B cell (primary cell): Measurements from ENCODE around the gene MAP3K14. TPM values are rescaled to one million over a fixed set of nuclear protein-coding genes. Genes with fewer than 3 reads are reported as not detected.

Experiments used
- ATAC-seq: fragments of 200-7000 bp; cut with Tn5 transposase; one replicate; pipeline ENCODE4 v1.10.0; 2021; ENCODE audit warnings: low read depth, mild to moderate bottlenecking, moderate number of reproducible peaks, moderate library complexity
- CTCF ChIA-PET: fragments of 350-600 bp; sonication (Branson Sonifier 250); formaldehyde crosslinking; loops from one replicate; lab custom pipeline; 2021; ENCODE audit warnings: antibody characterized with exemption, inconsistent platforms; lab: Charles Lee
- POLR2A ChIA-PET: fragments of 350-600 bp; sonication (Branson Sonifier 250); formaldehyde crosslinking; loops from one replicate; lab custom pipeline; 2021; ENCODE audit warnings: antibody characterized with exemption; lab: Charles Lee
- DNase-seq: peaks from one replicate; pipeline ENCODE4 v3.0.0; 2013
- H2AFZ ChIP-seq: 2 replicates; pipeline ENCODE4 v1.6.1; 2012; ENCODE audit warnings: mild to moderate bottlenecking, low read depth, low read length; ENCODE audit not compliant: insufficient read depth, poor library complexity, severe bottlenecking
- H3K27ac ChIP-seq, 2 donors: 1 replicate in 1 of 2; 2 replicates in 1 of 2; pipeline ENCODE4 v1.5.1; 2012 to 2013; ENCODE audit warnings: low read length in 2 of 2, mild to moderate bottlenecking in 2 of 2, moderate library complexity in 1 of 2
- H3K27me3 ChIP-seq, 4 experiments: fragments of 200-600 bp in 1 of 4; sonication (generic) in 1 of 4; replicated peaks in 1 of 4; 1 replicate in 2 of 4; 2 replicates in 2 of 4; pipeline versions ENCODE4 v1.6.1 to v1.7.0; 2013 to 2016; ENCODE audit warnings: low read length in 3 of 4, mild to moderate bottlenecking in 2 of 4, mixed read lengths in 1 of 4, moderate library complexity in 1 of 4; ENCODE audit not compliant: insufficient read depth in 4 of 4, control insufficient read depth in 3 of 4; ENCODE audit errors: control extremely low read depth in 1 of 4
- H3K36me3 ChIP-seq, 2 experiments: replicated peaks in 1 of 2; 1 replicate in 1 of 2; 2 replicates in 1 of 2; pipeline versions ENCODE4 v1.6.1 to v1.7.1; 2013; ENCODE audit warnings: low read length in 1 of 2; ENCODE audit not compliant: insufficient read depth in 2 of 2, control insufficient read depth in 1 of 2; ENCODE audit errors: control extremely low read depth in 1 of 2, extremely low read depth in 1 of 2
- H3K4me1 ChIP-seq, 2 donors: fragments of 200-600 bp in 1 of 2; sonication (generic) in 1 of 2; 1 replicate in 1 of 2; 2 replicates in 1 of 2; pipeline versions ENCODE4 v1.5.1 to v1.6.1; 2013 to 2017; ENCODE audit warnings: low read length in 2 of 2; ENCODE audit not compliant: control insufficient read depth in 2 of 2, insufficient read depth in 2 of 2
- H3K4me2 ChIP-seq: replicated peaks from 2 replicates; pipeline ENCODE3; 2012; ENCODE audit warnings: mild to moderate bottlenecking, low read depth, low read length; ENCODE audit not compliant: poor library complexity, severe bottlenecking
- H3K4me3 ChIP-seq, 5 experiments: fragments of 200-600 bp in 1 of 5; sonication (generic) in 1 of 5; 1 replicate in 3 of 5; 2 replicates in 2 of 5; pipeline versions ENCODE4 v1.5.1 to v1.7.0; 2011 to 2016; ENCODE audit warnings: low read length in 4 of 5, mild to moderate bottlenecking in 4 of 5, low read depth in 2 of 5, control low read depth in 1 of 5, moderate library complexity in 1 of 5; ENCODE audit not compliant: insufficient read depth in 1 of 5; ENCODE audit errors: control extremely low read depth in 1 of 5, extremely low read depth in 1 of 5
- H3K79me2 ChIP-seq: fragments of 200-600 bp; sonication (generic); one replicate; pipeline ENCODE4 v1.6.0; 2016; ENCODE audit warnings: low read length; ENCODE audit not compliant: control insufficient read depth, insufficient read depth
- H3K9ac ChIP-seq: fragments of 200-600 bp; sonication (generic); 2 replicates; pipeline ENCODE4 v1.6.1; 2017; ENCODE audit warnings: mild to moderate bottlenecking, low read length, moderate library complexity
- H3K9me3 ChIP-seq, 3 donors: one replicate each; pipeline versions ENCODE4 v1.6.1 to v1.7.1; 2013; ENCODE audit warnings: low read length in 2 of 3; ENCODE audit not compliant: control insufficient read depth in 2 of 3, insufficient read depth in 1 of 3; ENCODE audit errors: control extremely low read depth in 1 of 3
- H4K20me1 ChIP-seq: 2 replicates; pipeline ENCODE4 v1.6.0; 2012; ENCODE audit warnings: mild to moderate bottlenecking, low read length; ENCODE audit not compliant: insufficient read depth, control insufficient read depth, poor library complexity, severe bottlenecking
- H3K27ac Mint-ChIP-seq: one replicate; pipeline ENCODE4 v1.8.0; 2021; ENCODE audit warnings: mixed read lengths
- H3K27me3 Mint-ChIP-seq: one replicate; pipeline ENCODE4 v1.8.0; 2021; ENCODE audit warnings: mixed read lengths
- H3K4me1 Mint-ChIP-seq: one replicate; pipeline ENCODE4 v1.8.0; 2021; ENCODE audit warnings: mixed read lengths
- H3K4me3 Mint-ChIP-seq: one replicate; pipeline ENCODE4 v1.8.0; 2021; ENCODE audit warnings: mixed read lengths
- H3K9me3 Mint-ChIP-seq: one replicate; pipeline ENCODE4 v1.8.0; 2022; ENCODE audit warnings: mixed read lengths; ENCODE audit not compliant: insufficient read depth
- EZH2 ChIP-seq: IDR thresholded peaks from 2 replicates; pipeline ENCODE4 v1.6.1; 2012; ENCODE audit warnings: borderline replicate concordance, low read depth, mild to moderate bottlenecking, moderate library complexity, low read length; ENCODE audit not compliant: insufficient read depth, poor library complexity, severe bottlenecking
- WGBS: methylation state at CpG from one replicate; pipeline ENCODE4 v1.1.5; 2013; ENCODE audit warnings: missing lambda C conversion rate; ENCODE audit not compliant: insufficient coverage; 5-methylcytosine and 5-hydroxymethylcytosine counted together
- intact Hi-C: fragments of 100-400 bp; cut with micrococcal nuclease; formaldehyde crosslinking; loops from one replicate; pipeline ENCODE4 v1.10.0; 2022
- polyA plus RNA-seq: library from polyadenylated mRNA; depleted of rRNA; stranded (reverse); fragments of >200 nt; gene quantifications from 2 replicates; pipeline ENCODE4 v1.2.3, GENCODE V29; 2012
- total RNA-seq, 2 donors: library from RNA; stranded (reverse); fragments of 120-200 nt in 1 of 2; gene quantifications; 1 replicate in 1 of 2; 2 replicates in 1 of 2; pipeline versions ENCODE4 v1.2.3 to v1.2.4, GENCODE V29; 2013 to 2022
- TF ChIP-seq, protein P1 (sequence below): fragments of 200-600 bp; IDR thresholded peaks from one replicate; pipeline ENCODE4 v1.8.0; 2022; ENCODE audit warnings: antibody characterized with exemption, mild to moderate bottlenecking

MAP3K14 gene
- total and polyA plus RNA-seq, 2 donors (not counting 1 experiment from before 2014, with no cell fraction given): 66.1 to 84.1 TPM

- Histone ChIP-seq H4K20me1 (peaks cover 54% of the 10 kb centered on the region), H3K27ac (peak overlapping the region; percentile 82 to 92), H3K4me3 (peak overlapping the region in 4 of 5 experiments; percentile 73 to 81 (median 80)), H3K27me3 (no peaks in the 10 kb centered on the region), H3K9ac (peak overlapping the region; percentile 89), H2AFZ (no peak overlapping the region), H3K79me2 (peaks cover 20% of the 10 kb centered on the region), H3K4me2 (peak overlapping the region; percentile 86), H3K36me3 (peaks cover 0 to 69% of the 10 kb centered on the region in 2 experiments), H3K4me1 (peaks cover 20 to 22% of the 10 kb centered on the region in 2 donors), H3K9me3 (no peaks in the 10 kb centered on the region)
- ChIA-PET POLR2A (interaction anchor here (0.7 to 4.6 kb wide), 7 partner anchors 12 to 134 kb away, joined by 3 to 39 read pairs (median 16); partner anchors contain the start of genes FMNL1 and SPATA32), CTCF (interaction anchor here (1.1 to 24.6 kb wide), 9 partner anchors 11 to 139 kb away, joined by 3 to 737 read pairs (median 11); partner anchors contain the start of genes ACBD4 and FMNL1)
- ATAC-seq: no peak
- intact Hi-C loops: loop anchor here (1.0 to 2.0 kb wide), 6 partner anchors 15 to 99 kb away; partner anchors contain the start of genes HEXIM1, MAP3K14 and SPATA32
- H3K4me3 Mint-ChIP-seq: peak overlapping the region; percentile 92
- DNase-seq: no peak
- TF ChIP-seq EZH2: no peak
- TF ChIP-seq, protein P1, sequence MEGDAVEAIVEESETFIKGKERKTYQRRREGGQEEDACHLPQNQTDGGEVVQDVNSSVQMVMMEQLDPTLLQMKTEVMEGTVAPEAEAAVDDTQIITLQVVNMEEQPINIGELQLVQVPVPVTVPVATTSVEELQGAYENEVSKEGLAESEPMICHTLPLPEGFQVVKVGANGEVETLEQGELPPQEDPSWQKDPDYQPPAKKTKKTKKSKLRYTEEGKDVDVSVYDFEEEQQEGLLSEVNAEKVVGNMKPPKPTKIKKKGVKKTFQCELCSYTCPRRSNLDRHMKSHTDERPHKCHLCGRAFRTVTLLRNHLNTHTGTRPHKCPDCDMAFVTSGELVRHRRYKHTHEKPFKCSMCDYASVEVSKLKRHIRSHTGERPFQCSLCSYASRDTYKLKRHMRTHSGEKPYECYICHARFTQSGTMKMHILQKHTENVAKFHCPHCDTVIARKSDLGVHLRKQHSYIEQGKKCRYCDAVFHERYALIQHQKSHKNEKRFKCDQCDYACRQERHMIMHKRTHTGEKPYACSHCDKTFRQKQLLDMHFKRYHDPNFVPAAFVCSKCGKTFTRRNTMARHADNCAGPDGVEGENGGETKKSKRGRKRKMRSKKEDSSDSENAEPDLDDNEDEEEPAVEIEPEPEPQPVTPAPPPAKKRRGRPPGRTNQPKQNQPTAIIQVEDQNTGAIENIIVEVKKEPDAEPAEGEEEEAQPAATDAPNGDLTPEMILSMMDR: peak; percentile 30
- H3K9me3 Mint-ChIP-seq: no peaks in the 10 kb centered on the region
- H3K27ac Mint-ChIP-seq: peak overlapping the region; percentile 96
- no peaks in the 10 kb centered on the region for H3K27me3 Mint-ChIP-seq
- peaks cover 35% of the 10 kb centered on the region for H3K4me1 Mint-ChIP-seq
- WGBS: 51% methylated on average over 31 of the region's 33 CpGs
Observed at GRCh38 chr17:45246861-45247428, 69.9 kb downstream of the MAP3K14 start.

DNA sequence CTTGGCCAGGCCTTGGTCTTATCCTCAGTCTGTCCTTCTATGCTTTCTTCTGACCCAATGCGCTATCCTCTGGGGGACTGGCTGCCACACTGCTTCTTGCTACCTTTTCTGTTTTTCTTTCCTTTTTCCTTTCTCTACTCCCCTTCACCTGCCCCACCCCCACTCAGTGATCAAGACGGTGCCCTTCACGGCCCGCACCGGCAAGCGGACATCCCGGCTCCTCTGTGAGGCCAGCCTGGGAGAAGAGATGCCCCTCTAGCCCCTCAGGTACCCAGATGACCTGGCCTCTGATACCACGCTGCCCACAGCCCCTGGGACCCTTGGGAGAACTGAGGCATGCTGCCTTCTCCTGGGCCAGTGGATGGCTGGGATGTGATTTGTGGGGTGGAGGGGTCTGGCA is 70.5 kb downstream of the MAP3K14 start:
- H3K9me3 ChIP-seq: no peaks in the 10 kb centered on the region
- H3K27ac ChIP-seq: peak overlapping the region; percentile 82 to 92
- H3K9me3 Mint-ChIP-seq: no peaks in the 10 kb centered on the region
- H2AFZ ChIP-seq: no peak overlapping the region
- H3K4me1 Mint-ChIP-seq: peaks cover 35% of the 10 kb centered on the region
- WGBS: 90% methylated on average over 8 of the region's 8 CpGs
- ChIA-PET CTCF (interaction anchor here (0.7 to 24.6 kb wide), 9 partner anchors 11 to 139 kb away, joined by 3 to 737 read pairs (median 4); partner anchors contain the start of genes ACBD4 and FMNL1), POLR2A (interaction anchor here (3.1 to 4.6 kb wide), 3 partner anchors 17 to 25 kb away, joined by 22 to 39 read pairs (median 31); partner anchors contain the start of gene FMNL1)
- H3K4me3 ChIP-seq: no peak overlapping the region
- H4K20me1 ChIP-seq: peaks cover 57% of the 10 kb centered on the region
- H3K79me2 ChIP-seq: peaks cover 20% of the 10 kb centered on the region
- intact Hi-C loops: loop anchor here (2.0 kb wide), 1 partner anchor 74 kb away; no protein-coding TSS in a partner anchor
- H3K27ac Mint-ChIP-seq: peak overlapping the region; percentile 83
- no peak for ATAC-seq
- H3K27me3 ChIP-seq: no peaks in the 10 kb centered on the region
- peaks cover 20 to 22% of the 10 kb centered on the region in 2 donors for H3K4me1 ChIP-seq
- peak overlapping the region; percentile 86 for H3K4me2 ChIP-seq
- H3K36me3 ChIP-seq: peaks cover 0 to 72% of the 10 kb centered on the region in 2 experiments
- H3K4me3 Mint-ChIP-seq: peak overlapping the region; percentile 69
- TF ChIP-seq EZH2: no peak
- TF ChIP-seq, protein P1: no peak
- no peak overlapping the region for H3K9ac ChIP-seq
- peak; percentile 40 for DNase-seq
- H3K27me3 Mint-ChIP-seq: no peaks in the 10 kb centered on the region
